Neural progenitor cell (in vitro differentiated cells): ENCODE data around the gene SUPT3H.

ENCODE experiments used
- CTCF ChIP-seq: fragments of 200-600 bp; sonication (generic); IDR thresholded peaks from 2 replicates; pipeline ENCODE4 v1.5.1; 2017; ENCODE audit warnings: antibody characterized with exemption, mild to moderate bottlenecking
- EZH2 ChIP-seq: fragments of 200-600 bp; sonication (generic); IDR thresholded peaks from 2 replicates; pipeline ENCODE4 v1.6.1; 2017; ENCODE audit warnings: antibody characterized with exemption, mild to moderate bottlenecking, moderate library complexity

DNA sequence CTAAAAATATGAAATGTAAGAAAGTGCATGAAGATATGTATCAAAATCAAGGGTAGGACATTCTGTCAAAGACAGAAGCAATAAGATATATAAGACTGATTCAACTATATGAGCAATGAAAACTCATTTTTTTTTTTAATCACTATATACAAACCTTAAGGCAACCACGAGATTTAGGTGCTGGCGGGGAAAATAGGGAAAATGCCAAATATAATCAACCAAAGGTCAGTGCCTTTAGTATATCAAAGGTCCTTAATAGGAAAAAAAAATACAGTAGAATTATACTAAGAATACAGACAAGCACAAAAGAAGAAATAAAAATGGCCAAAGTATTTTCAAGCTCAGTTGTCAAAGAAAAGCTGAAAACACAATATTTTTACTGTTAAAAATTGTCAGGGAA, 24.1 kb downstream of the SUPT3H start:
- no peak for TF ChIP-seq CTCF
- TF ChIP-seq EZH2: no peak
